LNCAP (cell line): ENCODE measurements around the gene KAZN.

Experiments
- CTCF ChIP-seq: fragments of 450-650 bp; IDR thresholded peaks from 2 replicates; pipeline ENCODE4 v1.5.1; 2017; ENCODE audit warnings: mild to moderate bottlenecking

The KAZN gene

GRCh38 chr1:14649976-14650375, 51.5 kb downstream of the KAZN start:
- no peak for TF ChIP-seq CTCF

GRCh38 chr1:14650951-14651350, 52.5 kb downstream of the KAZN start:
- TF ChIP-seq CTCF: no peak

GRCh38 chr1:14652840-14653239, 54.4 kb downstream of the KAZN start:
- no peak for TF ChIP-seq CTCF

- no peak for TF ChIP-seq CTCF
Observed at GRCh38 chr1:14653461-14653960, 55.0 kb downstream of the KAZN start.

- TF ChIP-seq CTCF: no peak
Observed at GRCh38 chr1:14654554-14654953, 56.1 kb downstream of the KAZN start.

GRCh38 chr1:14655385-14655784, 56.9 kb downstream of the KAZN start:
- no peak for TF ChIP-seq CTCF

GRCh38 chr1:14656384-14656937, 58.0 kb downstream of the KAZN start:
- TF ChIP-seq CTCF: no peak

GRCh38 chr1:14658642-14659041, 60.2 kb downstream of the KAZN start:
- TF ChIP-seq CTCF: no peak
